ENCODE results near the gene ATP6V0D1. TPM values are rescaled to one million over a fixed set of nuclear protein-coding genes. Genes with fewer than 3 reads are reported as not detected.

Gene ATP6V0D1
- total and polyA plus RNA-seq, 2 of the 4 experiments (the other 2 are of a cell fraction): 112 to 124 TPM

GRCh38 chr16:67463691-67464090 is 17.3 kb downstream of the ATP6V0D1 start:
- Histone ChIP-seq H3K18ac (ENCODE audit: low read depth, low read length) (no peak overlapping the region), H2BK5ac (ENCODE audit: low read depth, low read length, poor library complexity, severe bottlenecking) (no peak overlapping the region), H4K20me1 (ENCODE audit: insufficient read depth, low read length) (peaks cover 98% of the 10 kb centered on the region), H4K91ac (ENCODE audit: insufficient read depth, low read depth, low read length) (no peak overlapping the region), H2AFZ (replicated peaks; ENCODE audit: low read length, poor library complexity) (no peak overlapping the region), H3K56ac (ENCODE audit: extremely low read depth, insufficient read depth, low read length) (no peak overlapping the region), H2AK5ac (ENCODE audit: low read depth, low read length) (no peak overlapping the region), H3K36me3 (ENCODE audit: control insufficient read depth, insufficient read depth, low read length) (peaks cover 5% of the 10 kb centered on the region), H3K4ac (ENCODE audit: low read depth, low read length) (no peak overlapping the region), H3K23ac (ENCODE audit: low read depth, low read length) (no peak overlapping the region), H3K9me1 (ENCODE audit: insufficient read depth, low read length) (peaks cover 16% of the 10 kb centered on the region), H3K4me1 (ENCODE audit: control insufficient read depth, insufficient read depth, low read length) (peaks cover 14% of the 10 kb centered on the region), H2BK15ac (ENCODE audit: low read depth, low read length) (no peak overlapping the region), H3K9me3 (ENCODE audit: control insufficient read depth, insufficient read depth, low read length) (no peaks in the 10 kb centered on the region), H4K8ac (ENCODE audit: low read depth in 2 of 2, low read length in 2 of 2) (no peak overlapping the region), H3K27me3 (ENCODE audit: control insufficient read depth, insufficient read depth, low read length) (no peaks in the 10 kb centered on the region), H4K5ac (ENCODE audit: low read depth, low read length) (no peak overlapping the region), H3K27ac (ENCODE audit: insufficient read depth, low read length) (no peak overlapping the region), H3K14ac (replicated peaks; ENCODE audit: low read depth, low read length) (no peak overlapping the region), H2BK20ac (ENCODE audit: low read depth, low read length) (no peak overlapping the region), H3K4me3 (ENCODE audit: insufficient read depth, low read depth, low read length) (no peak overlapping the region), H3K9ac (ENCODE audit: low read depth, low read length) (no peak overlapping the region), H3K79me1 (ENCODE audit: low read depth in 1 of 2, low read length in 2 of 2) (peaks cover 26 to 95% of the 10 kb centered on the region in 2 experiments), H2BK120ac (ENCODE audit: low read depth, low read length) (no peak overlapping the region), H2AK9ac (replicated peaks; ENCODE audit: low read depth, low read length, poor library complexity) (no peak overlapping the region), H3K4me2 (ENCODE audit: low read depth, low read length) (no peak overlapping the region)
- ChIA-PET CTCF (no interaction called here), POLR2A (ENCODE audit: unreplicated experiment) (no interaction called here)
- no TSS peak for BruUV-seq (replicated peaks)
- DNase-seq (no peak), ATAC-seq (ENCODE audit: low read depth) (no peak)
- in situ Hi-C loops (cut with MboI; ENCODE audit: low sequenced_read_pairs) (no loop called here), intact Hi-C loops (cut with micrococcal nuclease) (no loop called here), dilution Hi-C loops (cut with HindIII; ENCODE audit: low sequenced_read_pairs, unreplicated experiment) (no loop called here)
- TF ChIP-seq POLR2A (IDR thresholded peaks at IDR 0.05; ENCODE audit: low read depth, low read length) (no peak), CTCF (conservative IDR thresholded peaks at IDR 0.05; ENCODE audit: low read depth, low read length) (no peak), ELK1 (IDR thresholded peaks at IDR 0.05; ENCODE audit: borderline replicate concordance, low read depth, low read length) (no peak), RFX5 (IDR thresholded peaks at IDR 0.05; ENCODE audit: low read depth, low read length) (no peak), SMC3 (IDR thresholded peaks at IDR 0.05; ENCODE audit: low read depth, low read length) (no peak), FOS (IDR thresholded peaks at IDR 0.05; ENCODE audit: low read depth, low read length) (no peak), MAZ (IDR thresholded peaks at IDR 0.05; ENCODE audit: borderline replicate concordance, low read depth, low read length) (no peak), NFE2L2 (IDR thresholded peaks at IDR 0.05; ENCODE audit: low read depth, low read length) (no peak), RAD21 (IDR thresholded peaks at IDR 0.05; ENCODE audit: low read length) (no peak), CHD1 (IDR thresholded peaks at IDR 0.05; ENCODE audit: low read depth, low read length) (no peak), BHLHE40 (IDR thresholded peaks at IDR 0.05; ENCODE audit: low read depth, low read length) (no peak), RCOR1 (IDR thresholded peaks at IDR 0.05; ENCODE audit: insufficient replicate concordance, low read length) (no peak), USF2 (IDR thresholded peaks at IDR 0.05; ENCODE audit: low read depth, low read length) (no peak), MAFK (IDR thresholded peaks at IDR 0.05; ENCODE audit: low read depth, low read length) (no peak), CEBPB (IDR thresholded peaks at IDR 0.05; ENCODE audit: low read depth, low read length) (no peak)
- 100% methylated on average over 2 of the region's 4 CpGs; no CpG with 5 or more reads in 1 of the 2 experiments for whole genome bisulfite sequencing, 2 experiments (ENCODE audit: extremely low coverage in 2 of 2, insufficient read length in 1 of 2)
